GM18867 (cell line): Measurements from ENCODE around the gene TGFB1.
"Not testable (repeated sequence)": the region's sequence is repeated elsewhere in the genome, so short reads cannot be mapped to it uniquely, and the experiment has no call there.

Experiments used
- ATAC-seq: cut with Tn5 transposase; IDR thresholded peaks from one replicate; pipeline ENCODE4 v1.9.1; 2021; ENCODE audit warnings: mild to moderate bottlenecking, moderate library complexity; ENCODE audit not compliant: unreplicated experiment

TGFB1 gene

DNA sequence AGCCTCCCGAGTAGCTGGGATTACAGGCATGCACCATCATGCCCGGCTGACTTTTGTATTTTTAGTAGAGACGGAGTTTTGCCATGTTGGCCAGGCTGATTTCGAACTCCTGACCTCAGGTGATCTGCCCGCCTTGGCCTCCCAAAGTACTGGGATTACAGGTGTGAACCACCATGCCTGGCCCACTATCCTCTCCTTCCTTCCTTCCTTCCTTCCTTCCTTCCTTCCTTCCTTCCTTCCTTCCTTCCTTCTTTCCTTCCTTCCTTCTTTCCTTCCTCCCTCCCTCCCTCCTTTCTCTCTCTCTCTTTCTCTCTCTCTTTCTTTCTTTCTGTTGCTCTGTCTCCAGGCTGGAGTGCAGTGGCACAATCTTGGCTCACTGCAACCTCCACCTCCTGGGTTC lies 17.4 kb upstream of the TGFB1 start:
- ATAC-seq, result not testable (repeated sequence)

DNA sequence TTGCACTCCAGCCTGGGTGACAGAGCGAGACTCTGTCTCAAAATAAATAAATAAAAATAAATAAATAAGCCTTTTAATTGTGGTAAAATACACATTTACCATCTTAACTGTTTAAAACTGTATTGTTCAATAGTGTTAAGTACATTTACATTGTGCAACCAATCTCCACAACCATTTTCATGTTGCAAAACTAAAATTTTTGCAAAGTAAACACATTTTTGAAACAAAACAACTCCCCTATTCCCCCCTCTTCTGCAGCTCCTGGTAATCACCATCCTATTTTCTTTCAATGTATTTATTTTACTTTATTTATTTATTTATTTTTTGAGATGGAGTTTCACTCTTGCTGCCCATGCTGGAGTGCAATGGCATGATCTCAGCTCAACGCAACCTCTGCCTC lies 16.0 kb upstream of the TGFB1 start:
- no peak for ATAC-seq

DNA sequence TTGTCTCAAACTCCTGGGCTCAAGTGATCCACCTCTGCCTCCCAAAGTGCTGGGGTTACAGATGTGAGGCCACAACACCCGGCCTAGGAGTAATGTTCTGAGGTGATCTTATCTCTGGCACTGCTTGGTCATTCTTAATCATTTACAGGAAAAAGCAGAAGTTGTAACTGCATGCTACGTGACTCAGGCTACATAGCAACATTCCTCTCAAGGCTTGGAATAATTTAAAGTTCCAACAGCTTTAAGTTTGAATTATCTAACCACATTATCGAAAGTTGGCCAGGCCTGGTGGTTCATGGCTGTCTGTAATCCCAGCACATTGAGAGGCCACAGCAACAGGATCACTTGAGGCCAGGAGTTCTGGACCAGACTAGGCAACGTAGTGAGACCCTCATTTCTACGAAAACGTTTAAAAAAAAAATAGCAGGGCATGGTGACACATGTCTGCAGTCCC lies 14.2 kb upstream of the TGFB1 start:
- ATAC-seq, result no peak

DNA sequence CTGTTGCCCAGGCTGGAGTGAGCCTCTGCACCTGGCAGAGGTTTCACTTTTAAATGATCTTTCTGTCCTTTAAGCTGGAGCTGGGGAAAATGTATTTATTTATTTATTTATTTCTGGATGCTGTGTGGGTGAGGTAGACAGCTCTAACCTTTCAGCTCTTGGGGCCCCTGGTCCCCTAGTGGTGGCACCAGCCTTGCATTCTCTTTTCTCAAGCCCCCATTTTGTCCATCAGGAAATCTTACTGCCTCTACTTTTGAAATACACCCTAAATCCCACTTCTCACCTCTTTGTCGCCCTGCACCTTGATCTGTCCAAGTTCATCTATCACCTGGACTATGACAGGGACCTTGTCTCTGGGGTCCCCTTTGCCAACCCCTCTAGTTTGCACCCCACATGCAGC lies 12.4 kb upstream of the TGFB1 start:
- no peak for ATAC-seq

DNA sequence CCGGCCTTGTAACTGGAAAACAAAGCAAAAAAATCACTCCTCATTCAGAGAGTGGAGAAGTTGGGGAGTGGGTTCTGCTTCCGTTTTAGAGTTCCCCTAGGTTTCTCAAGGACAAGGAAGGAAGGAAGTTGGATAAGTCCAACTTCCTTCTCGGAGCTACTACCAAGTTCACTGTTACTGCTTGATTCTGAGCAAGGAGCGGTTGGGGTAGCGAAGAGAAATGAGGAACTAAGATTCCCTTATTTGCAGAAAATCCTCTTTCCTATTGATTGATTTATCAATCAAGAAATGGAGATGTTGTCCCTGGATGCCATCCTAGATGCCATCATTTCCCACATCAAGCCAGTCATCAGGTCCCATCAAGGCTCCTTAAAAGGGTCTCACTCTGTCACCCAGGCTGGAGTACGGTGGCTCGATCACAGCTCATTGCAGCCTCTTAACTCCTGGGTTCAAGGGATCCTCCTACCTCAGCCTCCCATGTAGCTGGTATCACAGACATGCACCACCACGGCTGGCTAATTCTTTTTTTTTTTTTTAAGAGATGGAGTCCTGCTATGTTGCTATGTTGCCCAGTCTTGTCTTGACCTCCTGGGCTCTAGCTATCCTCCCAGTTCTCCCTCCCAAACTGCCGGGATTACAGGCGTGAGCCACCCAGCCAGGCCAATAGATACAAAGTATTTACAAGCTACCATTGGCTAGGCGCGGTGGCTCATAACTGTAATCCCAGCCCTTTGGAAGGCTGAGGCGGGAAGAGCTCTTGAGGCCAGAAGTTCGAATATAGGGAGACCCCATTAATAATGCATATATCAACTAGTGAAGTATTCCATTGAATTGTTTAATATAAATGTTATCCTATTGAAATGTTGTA lies 11.0 kb upstream of the TGFB1 start:
- no peak for ATAC-seq

DNA sequence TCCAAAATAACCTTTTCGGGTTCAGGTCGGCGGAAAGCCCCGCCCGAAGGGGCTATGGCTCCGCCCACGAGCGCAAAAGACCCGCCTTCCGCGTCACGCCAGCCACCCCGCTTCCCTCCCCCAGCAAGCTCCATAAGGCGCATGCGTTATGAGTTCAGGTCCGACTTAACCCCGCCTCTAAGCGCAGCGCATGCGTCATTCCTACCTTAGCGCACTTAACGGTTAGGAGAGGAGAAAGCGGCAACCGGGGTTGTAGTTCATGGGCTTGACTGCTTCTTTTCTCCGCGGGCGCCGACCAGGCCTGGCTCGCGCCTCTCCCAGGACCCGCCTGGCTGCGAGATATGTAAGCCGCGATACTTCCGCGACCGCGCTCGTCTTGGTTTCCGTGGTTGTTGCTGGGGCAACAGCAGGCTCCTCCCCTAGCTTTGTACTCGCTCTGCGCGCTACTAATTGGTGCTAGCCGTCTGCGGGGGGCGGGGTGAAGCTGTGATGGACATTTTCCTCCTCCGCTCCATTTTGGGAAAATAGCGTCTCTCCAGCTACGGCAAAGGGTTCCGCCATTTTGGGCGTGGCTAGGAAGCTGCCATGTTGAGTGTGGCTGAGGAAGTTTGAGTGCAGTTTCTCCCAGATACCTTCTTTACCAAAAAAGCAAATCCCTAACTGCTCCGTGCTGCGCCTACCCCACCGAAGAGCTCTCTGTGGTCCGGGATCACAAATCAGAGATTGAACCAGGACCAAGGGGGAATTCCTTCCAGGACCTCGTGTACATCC lies 10.2 kb upstream of the TGFB1 start, which contains the start of gene B9D2:
B9D2 (minus strand) TSS at position 397 of the 771 bp plus-strand sequence. CDS start 630 bp downstream, outside the sequence.
- ATAC-seq, result peak; percentile 84

DNA sequence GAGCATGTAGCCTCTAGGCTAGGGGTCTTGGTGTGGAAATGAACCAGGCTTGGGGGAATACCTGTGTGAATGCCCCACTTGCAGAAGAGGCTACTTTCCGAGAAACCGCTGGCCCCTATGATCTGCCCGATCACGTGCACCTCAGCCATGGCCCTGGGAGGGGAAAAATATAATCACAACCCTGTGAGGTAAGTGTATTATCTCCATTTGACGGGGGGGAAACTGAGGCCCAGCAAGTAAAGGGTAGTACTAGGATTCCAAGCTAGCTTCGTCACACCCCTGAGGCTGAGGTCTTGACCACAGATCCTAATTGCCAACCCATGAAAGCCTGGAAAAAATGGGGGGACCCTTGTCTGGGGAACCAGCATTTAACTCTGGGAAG lies 9.6 kb upstream of the TGFB1 start:
- peak; percentile 3 for ATAC-seq

DNA sequence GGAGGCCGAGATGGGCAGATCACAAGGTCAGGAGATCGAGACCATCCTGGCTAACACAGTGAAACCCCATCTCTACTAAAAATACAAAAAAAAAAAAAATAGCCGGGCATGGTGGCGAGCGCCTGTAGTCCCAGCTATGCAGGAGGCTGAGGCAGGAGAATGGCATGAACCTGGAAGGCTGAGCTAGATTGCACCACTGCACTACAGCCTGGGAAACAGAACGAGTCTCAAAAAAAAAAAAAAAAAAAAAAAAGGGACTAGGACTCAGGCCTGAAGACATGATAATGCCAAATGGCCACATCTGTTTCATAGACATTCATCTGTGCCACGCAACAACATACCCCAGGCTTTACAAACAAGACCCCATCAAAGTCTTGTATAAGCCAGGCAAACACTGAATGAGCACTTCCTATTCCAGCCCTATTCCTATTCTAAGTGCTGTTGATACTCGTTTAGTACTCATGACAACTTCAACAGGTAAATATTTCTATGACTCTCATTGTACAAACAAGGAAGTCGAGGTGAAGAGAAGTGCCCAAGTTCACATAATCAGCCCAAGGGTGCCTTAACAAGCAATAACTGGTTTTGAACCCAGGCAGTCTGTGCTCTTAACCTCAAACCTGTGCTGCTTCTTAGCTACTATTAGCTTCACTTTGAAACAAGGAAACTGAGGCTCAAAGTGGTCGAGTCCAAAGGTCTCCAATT lies 8.6 kb upstream of the TGFB1 start:
- no peak for ATAC-seq

DNA sequence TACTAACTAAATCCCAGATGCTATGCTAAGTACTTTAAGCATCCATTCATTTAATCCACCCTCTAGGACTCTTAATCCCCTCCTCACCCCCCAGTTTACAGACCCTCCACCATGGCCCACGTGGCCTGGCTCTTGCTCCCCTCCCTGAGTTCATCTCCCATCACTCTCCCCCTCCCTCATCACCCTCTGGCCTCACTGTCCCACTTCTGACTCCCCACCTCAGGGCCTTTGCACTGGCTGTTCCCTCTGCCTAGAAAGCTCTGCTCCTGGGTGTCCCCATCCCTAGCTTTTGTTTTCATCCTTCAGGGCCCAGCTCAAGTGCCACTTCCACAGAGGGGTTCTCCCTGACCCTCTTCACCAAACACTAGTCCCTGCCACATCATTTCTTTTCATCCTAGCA lies 6.0 kb upstream of the TGFB1 start:
- no peak for ATAC-seq

DNA sequence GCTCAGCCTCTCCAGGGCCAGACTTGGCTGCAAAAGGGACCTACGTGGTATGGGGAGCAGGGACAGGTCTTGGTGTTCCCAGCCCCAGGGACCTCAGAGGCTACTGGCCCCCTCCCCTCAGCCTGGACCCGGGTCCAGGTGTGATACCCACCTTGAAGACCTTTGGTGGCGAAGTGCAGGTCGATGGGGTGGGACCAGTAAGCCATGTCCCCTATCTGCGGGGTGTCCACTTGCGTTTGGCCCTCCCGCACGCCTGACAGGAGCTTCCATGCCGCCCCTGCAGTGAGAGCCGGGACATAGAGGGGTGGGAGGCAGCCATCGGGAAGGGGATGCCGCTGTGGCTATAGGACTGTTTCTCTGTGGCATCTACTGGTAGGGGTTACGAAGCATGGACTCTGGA lies 4.0 kb upstream of the TGFB1 start:
- ATAC-seq, result no peak

DNA sequence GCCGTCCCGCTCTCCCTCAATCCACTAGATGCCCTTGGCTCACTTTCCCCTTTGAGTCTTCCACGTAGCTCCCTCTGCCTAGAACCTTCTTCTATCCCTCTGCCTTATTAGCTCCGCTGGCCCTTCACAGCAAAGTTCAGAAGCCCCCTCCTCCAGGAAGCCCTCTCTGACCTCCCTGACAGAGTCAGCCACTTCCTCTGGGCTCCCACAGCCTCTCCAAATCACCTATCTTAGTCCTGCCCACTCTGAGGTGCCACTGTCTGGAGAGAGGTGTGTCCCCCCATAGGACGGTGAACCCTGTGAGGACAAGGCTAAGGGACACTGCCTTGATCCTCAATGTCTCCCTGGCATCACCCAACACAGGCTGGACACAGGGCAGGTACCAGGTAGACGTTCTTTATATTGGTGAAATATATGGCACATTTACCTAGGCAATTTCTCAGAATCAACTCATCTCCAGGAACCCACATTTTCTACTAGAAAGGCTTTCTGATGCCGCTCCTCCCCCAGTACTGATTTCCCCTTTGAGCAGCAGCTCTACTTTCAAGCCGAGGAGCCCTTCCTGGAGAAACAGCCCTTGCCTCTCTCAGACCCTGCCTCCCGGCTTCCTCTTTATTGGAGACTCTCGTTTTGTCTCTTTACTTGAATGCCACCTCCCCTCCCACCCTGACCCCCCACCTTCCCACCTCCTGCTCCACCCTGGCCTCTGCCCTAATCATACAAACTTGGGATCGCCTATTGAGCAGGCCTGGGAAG lies 3.4 kb upstream of the TGFB1 start:
- no peak for ATAC-seq

DNA sequence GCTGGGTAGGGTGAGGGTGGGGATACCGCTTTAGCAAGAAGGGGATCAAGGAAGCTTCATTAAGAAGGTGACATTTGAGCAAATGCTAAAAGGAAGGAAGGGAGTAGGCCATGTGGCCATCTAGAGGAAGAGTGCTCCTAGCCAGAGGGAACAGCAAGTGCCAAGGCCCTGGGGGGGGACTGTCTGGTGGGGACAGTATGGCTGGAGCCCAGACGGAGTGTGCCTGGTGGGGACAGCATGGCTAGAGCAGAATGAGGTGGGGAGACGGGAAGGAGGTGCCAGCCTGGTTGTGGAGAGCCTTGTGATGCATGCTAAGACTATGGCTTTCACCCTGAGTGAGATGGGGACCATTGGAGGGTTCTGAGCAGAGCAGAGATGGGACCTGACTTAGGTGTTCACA lies 2.1 kb upstream of the TGFB1 start:
- ATAC-seq, result no peak

DNA sequence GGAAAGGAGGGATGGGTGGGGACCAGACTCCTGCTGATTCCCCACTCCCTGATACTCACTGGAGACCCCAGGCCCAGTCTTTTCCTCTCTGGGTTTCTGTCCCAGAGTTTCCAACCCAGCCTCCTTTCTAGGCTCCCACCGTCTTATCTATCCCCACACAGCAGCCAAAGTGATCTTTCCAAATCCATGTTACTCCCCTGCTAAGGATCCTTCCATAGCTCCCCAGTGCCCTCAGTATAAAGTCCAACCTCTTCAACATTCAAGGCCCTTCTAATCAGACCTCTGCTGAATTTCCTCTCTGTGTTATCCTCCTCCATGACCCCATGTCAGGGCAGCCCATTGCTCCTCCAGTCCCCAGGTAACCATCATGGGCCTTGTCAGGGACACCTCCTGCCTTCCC lies 1.3 kb upstream of the TGFB1 start:
- no peak for ATAC-seq

DNA sequence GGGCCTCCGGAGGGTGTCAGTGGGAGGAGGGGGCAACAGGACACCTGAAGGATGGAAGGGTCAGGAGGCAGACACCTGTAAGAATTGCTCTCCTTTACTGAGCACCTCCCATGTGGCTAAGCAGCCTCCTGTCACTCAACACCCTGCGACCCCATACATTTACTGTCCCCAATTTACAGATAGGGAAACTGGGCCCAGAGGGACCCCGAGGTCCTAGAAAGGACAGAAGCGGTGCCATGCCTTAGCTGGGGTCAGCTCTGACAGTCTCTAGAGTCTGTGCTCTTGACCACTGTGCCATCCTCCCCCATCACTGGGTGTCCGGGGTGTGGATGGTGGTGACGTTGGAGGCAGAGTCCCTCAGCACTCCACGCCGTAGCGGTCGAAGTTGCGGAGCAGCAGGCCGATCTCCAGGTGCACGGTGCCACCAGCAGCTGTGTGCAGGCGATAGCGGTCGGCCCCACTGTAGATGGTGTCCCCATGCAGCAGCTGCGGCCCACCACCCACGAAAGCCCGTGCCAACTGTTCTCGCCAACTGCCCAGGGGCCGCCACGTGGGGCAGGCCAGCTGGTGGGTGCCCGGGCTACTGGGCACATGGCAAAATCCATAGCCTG lies 726 bp upstream of the TGFB1 start:
- ATAC-seq, result no peak

DNA sequence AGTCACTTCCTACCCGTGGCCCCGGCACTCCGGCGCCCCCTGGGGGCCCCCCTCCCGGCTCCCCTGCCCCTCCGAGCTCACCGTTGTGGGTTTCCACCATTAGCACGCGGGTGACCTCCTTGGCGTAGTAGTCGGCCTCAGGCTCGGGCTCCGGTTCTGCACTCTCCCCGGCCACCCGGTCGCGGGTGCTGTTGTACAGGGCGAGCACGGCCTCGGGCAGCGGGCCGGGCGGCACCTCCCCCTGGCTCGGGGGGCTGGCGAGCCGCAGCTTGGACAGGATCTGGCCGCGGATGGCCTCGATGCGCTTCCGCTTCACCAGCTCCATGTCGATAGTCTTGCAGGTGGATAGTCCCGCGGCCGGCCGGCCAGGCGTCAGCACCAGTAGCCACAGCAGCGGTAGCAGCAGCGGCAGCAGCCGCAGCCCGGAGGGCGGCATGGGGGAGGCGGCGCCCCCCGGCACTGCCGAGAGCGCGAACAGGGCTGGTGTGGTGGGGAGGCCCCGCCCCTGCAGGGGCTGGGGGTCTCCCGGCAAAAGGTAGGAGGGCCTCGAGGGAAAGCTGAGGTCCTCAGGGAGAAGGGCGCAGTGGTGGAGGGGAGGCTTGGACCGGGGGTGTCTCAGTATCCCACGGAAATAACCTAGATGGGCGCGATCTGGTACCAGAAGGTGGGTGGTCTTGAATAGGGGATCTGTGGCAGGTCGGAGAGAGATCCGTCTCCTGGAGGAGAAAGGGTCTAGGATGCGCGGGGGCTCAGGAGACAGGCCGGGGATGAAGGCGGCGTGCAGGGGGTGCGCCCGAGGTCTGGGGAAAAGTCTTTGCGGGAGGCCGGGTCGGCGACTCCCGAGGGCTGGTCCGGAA lies 885 bp downstream of the TGFB1 start:
- ATAC-seq, result peak; percentile 18

DNA sequence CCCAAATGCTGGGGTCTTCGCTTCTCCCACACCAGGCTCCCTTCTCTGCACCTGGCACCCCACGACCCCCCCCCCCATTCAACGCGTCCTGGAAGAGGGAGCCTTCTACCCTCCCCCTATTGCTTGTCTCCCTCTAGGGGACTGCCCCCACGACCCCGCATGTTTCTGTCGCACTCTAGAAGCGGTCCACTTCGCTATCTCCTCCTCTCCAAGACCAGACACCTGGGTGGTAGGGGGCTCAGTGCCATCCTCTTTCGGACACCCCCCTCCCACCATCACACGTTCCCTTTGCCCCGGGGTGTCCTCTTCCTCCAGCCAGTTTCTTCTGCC lies 1.5 kb downstream of the TGFB1 start:
- no peak for ATAC-seq

DNA sequence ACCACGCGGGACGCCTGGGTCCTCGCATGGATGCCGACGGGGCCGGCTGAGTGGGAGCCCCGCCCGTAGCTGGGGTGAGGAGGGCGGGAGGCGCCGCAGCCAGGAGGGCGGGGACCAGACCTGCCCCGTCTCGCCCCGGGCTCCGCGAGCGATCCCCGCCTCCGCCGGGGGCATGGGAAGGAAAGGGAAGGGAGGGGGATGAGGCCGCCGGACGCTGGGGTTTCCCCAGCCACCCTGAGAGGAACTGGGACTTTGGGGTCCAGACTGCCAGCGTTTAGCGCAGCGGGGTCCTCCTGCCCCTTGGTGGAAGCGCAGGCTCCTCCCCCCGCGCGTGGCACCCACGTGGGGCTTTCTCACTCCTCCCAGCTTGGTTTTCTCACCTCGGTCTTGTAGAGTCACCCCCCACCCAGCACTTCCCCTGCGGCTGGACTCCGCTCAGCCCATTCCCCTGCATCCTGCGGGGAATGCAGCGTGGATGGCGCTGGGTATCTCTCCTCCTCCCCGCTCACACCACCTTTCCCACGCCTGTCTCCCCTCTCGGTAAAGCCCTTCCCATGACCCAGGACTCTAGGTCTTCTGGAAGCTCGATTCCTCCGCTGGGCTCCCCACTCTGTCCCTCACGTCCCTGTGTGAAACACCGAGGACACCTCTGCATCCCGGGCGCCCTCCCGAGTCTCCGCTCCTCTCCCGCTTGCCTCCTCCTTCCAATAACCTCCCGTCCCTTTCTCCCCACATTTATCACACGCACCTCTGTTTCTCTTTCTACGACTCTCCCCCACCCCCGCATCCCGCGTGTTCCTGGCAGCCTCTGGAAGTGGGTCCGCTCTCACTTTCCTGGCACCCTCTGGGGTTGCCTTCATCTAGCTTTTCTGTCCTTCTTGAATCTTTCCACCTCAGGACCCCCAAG lies 2.1 kb downstream of the TGFB1 start:
- ATAC-seq, result peak; percentile 42

DNA sequence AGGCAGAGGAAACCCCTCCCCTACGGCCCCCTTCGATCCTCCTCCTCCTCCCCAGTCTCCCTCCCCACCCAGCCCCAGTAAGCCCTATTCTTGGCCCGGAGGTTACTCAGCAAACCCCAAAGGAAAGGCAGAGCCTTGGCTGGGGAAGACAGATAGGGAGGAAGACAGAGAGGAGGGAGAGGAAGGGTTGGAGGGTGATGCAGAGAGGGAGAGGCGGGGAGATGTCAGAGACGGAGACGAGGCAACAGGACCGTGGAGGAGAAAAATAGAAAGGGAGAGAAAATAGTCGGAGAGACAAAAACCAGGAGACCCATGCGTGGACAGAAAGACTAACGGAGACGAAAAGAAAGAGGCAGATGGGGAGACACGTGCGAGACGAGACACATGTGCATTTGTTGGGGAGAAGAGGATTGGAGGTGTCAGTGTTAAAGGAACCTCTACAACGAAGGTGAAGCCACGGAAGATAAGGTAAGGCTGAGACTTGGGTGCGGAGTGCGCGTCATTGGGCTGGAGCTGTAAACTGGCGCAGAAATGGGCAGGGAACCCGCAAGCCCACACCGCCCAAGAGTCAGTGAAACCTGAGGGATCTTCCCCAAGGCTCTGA lies 2.9 kb downstream of the TGFB1 start:
- ATAC-seq, result no peak
